K562 (cell line): ENCODE results near the gene ATP9B. TPM values are rescaled to one million over a fixed set of nuclear protein-coding genes. Genes with fewer than 3 reads are reported as not detected.

Experiments
- ATAC-seq: fragments of 200-7000 bp; cut with Tn5 transposase; 3 replicates; pipeline ENCODE4 v1.9.1; 2020; ENCODE audit warnings: moderate library complexity
- BruUV-seq: library from RNA; stranded (reverse); fragments of 400-500 nt; replicated peaks from 2 replicates; lab custom pipeline; 2021; lab: Mats Ljungman, UMichigan
- CTCF ChIA-PET: fragments of 300-600 bp; formaldehyde crosslinking; extraction: SDS; loops from one replicate; lab custom pipeline; 2021; ENCODE audit warnings: low intra/inter-chr PET ratio; lab: Yijun Ruan, JAX
- POLR2A ChIA-PET: fragments of 300-600, 350-650 bp; sonication (Branson Sonifier 250); formaldehyde crosslinking; extraction: SDS; loops from one replicate; lab custom pipeline; 2021; ENCODE audit warnings: antibody characterized with exemption, inconsistent platforms; lab: Yijun Ruan, JAX
- DNase-seq, 4 experiments: peaks; one replicate each; pipeline versions ENCODE4 v3.0.0 to v3.0.0-alpha.2; 2011 to 2018; ENCODE audit warnings: low spot score in 3 of 4, mixed read lengths in 3 of 4; ENCODE audit errors: extremely low read depth in 1 of 4
- FAIRE-seq: peaks from 2 replicates; lab custom pipeline; 2011; peaks lifted over from hg19 to GRCh38; lab: Jason Lieb, UNC
- H2AFZ ChIP-seq: 2 replicates; pipeline ENCODE4 v1.6.0; 2011; ENCODE audit warnings: low read depth, low read length, control low read depth, inconsistent platforms
- H3K27ac ChIP-seq: fragments of 200-600 bp; 3 replicates; pipeline ENCODE4 v1.8.0; 2011; ENCODE audit warnings: low read depth, mild to moderate bottlenecking, control low read depth, inconsistent platforms, low read length, moderate library complexity, mixed read lengths; ENCODE audit errors: extremely low read depth
- H3K27me3 ChIP-seq, 2 experiments: fragments of 300-600 bp in 1 of 2; 2 replicates in 1 of 2; 3 replicates in 1 of 2; pipeline versions ENCODE4 v1.6.0 to v1.8.0; 2011; ENCODE audit warnings: inconsistent platforms in 2 of 2, low read length in 2 of 2, mild to moderate bottlenecking in 1 of 2, mixed read lengths in 1 of 2, moderate library complexity in 1 of 2; ENCODE audit not compliant: control insufficient read depth in 2 of 2, insufficient read depth in 2 of 2
- H3K36me3 ChIP-seq: fragments of 300-600 bp; 3 replicates; pipeline ENCODE4 v1.8.0; 2011; ENCODE audit warnings: mild to moderate bottlenecking, low read length, inconsistent platforms; ENCODE audit not compliant: control insufficient read depth, insufficient read depth
- H3K4me1 ChIP-seq, 2 experiments: fragments of 200-600 bp in 1 of 2; replicated peaks in 1 of 2; 2 replicates in 1 of 2; 3 replicates in 1 of 2; pipeline versions ENCODE4 v1.5.1 to v1.8.0; 2011; ENCODE audit warnings: inconsistent platforms in 2 of 2, low read length in 2 of 2, mild to moderate bottlenecking in 1 of 2, mixed read lengths in 1 of 2, moderate library complexity in 1 of 2; ENCODE audit not compliant: control insufficient read depth in 2 of 2, insufficient read depth in 2 of 2
- H3K4me2 ChIP-seq: 2 replicates; pipeline ENCODE4 v1.6.1; 2011; ENCODE audit warnings: low read length, control low read depth, inconsistent platforms, mixed read lengths; ENCODE audit not compliant: insufficient read depth
- H3K4me3 ChIP-seq: fragments of 200-600 bp; sonication (generic), shearing (Covaris generic); 2 replicates; pipeline ENCODE4 v1.5.1; 2016; ENCODE audit warnings: control low read depth, inconsistent platforms
- H3K79me2 ChIP-seq: fragments of 200-600 bp; 3 replicates; pipeline ENCODE4 v1.8.0; 2011; ENCODE audit warnings: low read length, inconsistent platforms; ENCODE audit not compliant: control insufficient read depth, insufficient read depth
- H3K9ac ChIP-seq, 2 experiments: 2 replicates each; pipeline versions ENCODE4 v1.6.0 to v1.6.1; 2011; ENCODE audit warnings: low read depth in 2 of 2, low read length in 2 of 2, control low read depth in 1 of 2, inconsistent platforms in 1 of 2, mild to moderate bottlenecking in 1 of 2, mixed read lengths in 1 of 2; ENCODE audit not compliant: insufficient read depth in 1 of 2
- H3K9me1 ChIP-seq: one replicate; pipeline ENCODE4 v1.6.0; 2011; ENCODE audit warnings: inconsistent platforms, mild to moderate bottlenecking, low read length, moderate library complexity; ENCODE audit not compliant: control insufficient read depth, insufficient read depth
- H3K9me3 ChIP-seq: replicated peaks from 2 replicates; pipeline ENCODE4 v1.5.1; 2011; ENCODE audit warnings: low read depth, low read length, inconsistent platforms; ENCODE audit not compliant: control insufficient read depth, insufficient read depth
- H4K20me1 ChIP-seq: replicated peaks from 2 replicates; pipeline ENCODE4 v1.6.1; 2011; ENCODE audit warnings: low read length, inconsistent platforms, mixed read lengths; ENCODE audit not compliant: control insufficient read depth, insufficient read depth
- ATF2 ChIP-seq: sonication (generic); formaldehyde crosslinking; IDR thresholded peaks from 2 replicates; pipeline ENCODE4 v1.8.1; 2022; ENCODE audit warnings: missing genetic modification reagents
- BHLHE40 ChIP-seq: IDR thresholded peaks from 2 replicates; pipeline ENCODE4 v1.6.1; 2011; ENCODE audit warnings: low read length, improper control_type of control experiment
- CHD2 ChIP-seq: IDR thresholded peaks from 2 replicates; pipeline ENCODE4 v1.6.1; 2011; ENCODE audit warnings: low read depth, low read length
- FOXK1 ChIP-seq: sonication (generic); formaldehyde crosslinking; IDR thresholded peaks from 2 replicates; pipeline ENCODE4 v1.8.0; 2022; ENCODE audit warnings: missing genetic modification reagents, mild to moderate bottlenecking, borderline replicate concordance
- MECOM ChIP-seq: fragments of 250-450 bp; sonication (Bioruptor Pico); IDR thresholded peaks from 2 replicates; pipeline ENCODE4 v1.8.0; 2022; ENCODE audit warnings: inconsistent platforms
- NCOR1 ChIP-seq: fragments of 450-650 bp; IDR thresholded peaks from 2 replicates; pipeline ENCODE4 v1.6.1; 2016; ENCODE audit warnings: mild to moderate bottlenecking, moderate library complexity
- TRIM25 ChIP-seq: fragments of 450-650 bp; IDR thresholded peaks from 2 replicates; pipeline ENCODE4 v1.7.0; 2016; ENCODE audit warnings: borderline replicate concordance
- VEZF1 ChIP-seq: fragments of 200-800 bp; sonication (Bioruptor generic); IDR thresholded peaks from 2 replicates; pipeline ENCODE4 v1.6.1; 2017; ENCODE audit warnings: missing genetic modification characterization, missing compliant biosample characterization
- whole genome bisulfite sequencing: fragments of 100-300 bp; shearing (Covaris generic); methylation state at CpG from one replicate; pipeline ENCODE4 v1.1.6; 2016; ENCODE audit warnings: low coverage, mixed read lengths; ENCODE audit not compliant: insufficient coverage; ENCODE audit errors: missing lambda C conversion rate; 5-methylcytosine and 5-hydroxymethylcytosine counted together
- in situ Hi-C: fragments of 300-500 bp; cut with MboI; formaldehyde crosslinking; loops from 4 replicates; pipeline ENCODE4 v1.15.0; 2018; ENCODE audit warnings: inconsistent platforms, mixed read lengths
- intact Hi-C: fragments of 100-400 bp; cut with micrococcal nuclease; formaldehyde crosslinking; loops from 2 replicates; pipeline ENCODE4 v1.14.2; 2022
- polyA plus RNA-seq, 8 experiments: library from polyadenylated mRNA; depleted of rRNA in 4 of 8; stranded (reverse) in 5 of 8; unstranded in 3 of 8; fragments of >200 nt; fragmentation: Nextera tagmentation in 2 of 8; fragmentation: Illumina TruSeq in 1 of 8; extraction: Ambion mirVana in 2 of 8; extraction: Trizol in 1 of 8; gene quantifications; 2 replicates each; pipeline versions ENCODE4 v1.2.1 to v1.2.3, GENCODE V29; 2011 to 2014; ENCODE audit warnings: inconsistent platforms in 1 of 8, missing spikeins in 1 of 8
- total RNA-seq, 7 experiments: library from RNA; depleted of rRNA in 6 of 7; stranded (reverse); fragments of >200 nt in 6 of 7; fragmentation: Illumina TruSeq in 2 of 7; extraction: Trizol in 2 of 7; gene quantifications; 2 replicates each; pipeline versions ENCODE4 v1.2.1 to v1.2.3, GENCODE V29; 2011 to 2021; ENCODE audit warnings: low replicate concordance in 1 of 7

ATP9B gene
- total and polyA plus RNA-seq, 9 of the 15 experiments (the other 6 are each of a cell fraction or from before 2014, with no cell fraction given), result 0.66 to 13.2 (median 7.9) TPM

- no peak for TF ChIP-seq TRIM25
Measured at GRCh38 chr18:79048245-79048632, 21.0 kb upstream of the ATP9B start (continued).

- intact Hi-C loops (no loop called here), in situ Hi-C loops (no loop called here)
- Histone ChIP-seq H3K4me3 (no peak overlapping the region), H3K4me2 (no peak overlapping the region), H4K20me1 (no peaks in the 10 kb centered on the region), H3K9me1 (no peaks in the 10 kb centered on the region), H3K4me1 (peaks cover 0 to 17% of the 10 kb centered on the region in 2 experiments; a peak in 2 of 5 replicates), H3K27me3 (peaks cover 19 to 71% of the 10 kb centered on the region in 2 experiments), H3K36me3 (no peaks in the 10 kb centered on the region), H3K27ac (no peak overlapping the region), H3K9me3 (no peaks in the 10 kb centered on the region), H3K79me2 (no peaks in the 10 kb centered on the region), H3K9ac (no peak overlapping the region), H2AFZ (no peak overlapping the region)
- no TSS peak for BruUV-seq
- WGBS, result 0% methylated on average over 3 of the region's 3 CpGs
- no peak for TF ChIP-seq MECOM (CRISPR knock-in tag)
- no peak for TF ChIP-seq FOXK1 (CRISPR knock-in tag)
- TF ChIP-seq ATF2 (CRISPR knock-in tag), result no peak
- TF ChIP-seq NCOR1, result no peak
- no peak for TF ChIP-seq VEZF1
- no peak for TF ChIP-seq CHD2
- no peak for TF ChIP-seq BHLHE40
- POLR2A ChIA-PET, result interaction anchor here (0.6 kb wide), 1 partner anchor 15 kb away, joined by 3 read pairs; no protein-coding TSS in a partner anchor
- ATAC-seq (no peak), DNase-seq (no peak), FAIRE-seq (no peak)
- CTCF ChIA-PET, result no interaction called here
Measured at GRCh38 chr18:79049506-79049905, 19.7 kb upstream of the ATP9B start.
